HG03280 (cell line): ENCODE measurements around the gene GALNT2.

Experiments
- ATAC-seq: cut with Tn5 transposase; IDR thresholded peaks from one replicate; pipeline ENCODE4 v1.9.1; 2021; ENCODE audit warnings: mild to moderate bottlenecking, moderate library complexity; ENCODE audit not compliant: unreplicated experiment

GALNT2 gene

DNA sequence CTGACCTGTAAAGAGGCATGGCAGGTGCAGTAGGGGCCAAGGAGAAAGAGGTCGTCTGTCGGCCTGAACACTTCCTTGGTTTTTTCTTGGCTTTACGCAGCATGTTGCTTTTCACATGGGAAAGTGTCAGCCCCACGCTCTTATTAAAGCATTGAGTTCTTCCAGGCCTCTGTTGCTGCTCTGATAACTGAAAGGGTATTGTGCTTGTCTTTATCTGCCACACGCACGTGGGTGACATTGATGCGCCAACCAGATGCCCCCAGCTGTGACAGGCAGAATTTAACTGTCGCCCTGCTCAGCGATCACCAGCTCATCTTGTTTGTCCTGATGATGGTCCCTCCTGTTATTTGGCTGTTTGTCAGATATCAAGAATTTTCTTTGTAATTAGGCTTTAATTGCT, 76.5 kb downstream of the GALNT2 start:
- ATAC-seq, result no peak

DNA sequence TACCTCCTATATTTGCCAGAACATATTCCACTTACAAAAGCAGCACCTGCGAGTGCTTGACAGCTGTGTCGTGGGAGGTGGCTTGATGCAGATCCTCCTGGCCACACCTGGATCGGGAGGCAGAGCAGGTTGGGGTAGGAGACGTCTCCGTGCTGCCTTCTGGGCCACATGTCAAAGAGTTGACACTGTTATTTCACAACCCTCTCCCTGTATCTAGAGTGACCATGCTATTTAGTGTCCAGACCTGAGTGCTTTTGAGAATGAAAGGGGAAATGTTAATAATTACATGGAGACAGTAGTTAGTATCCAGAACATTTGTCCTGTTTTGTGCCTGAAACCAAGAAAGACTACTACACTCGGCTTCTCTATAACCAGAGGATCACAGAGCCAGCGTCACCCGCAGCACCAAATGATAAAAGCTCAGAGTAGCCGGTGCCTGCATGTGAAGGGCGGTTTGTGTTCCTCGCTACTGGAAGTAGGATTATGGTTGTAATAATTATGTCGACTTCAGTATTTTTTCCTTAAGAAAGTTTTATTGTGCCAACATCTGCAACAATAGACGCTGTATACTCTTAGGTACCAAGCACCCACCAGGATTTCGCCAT, 77.1 kb downstream of the GALNT2 start:
- ATAC-seq, result no peak

DNA sequence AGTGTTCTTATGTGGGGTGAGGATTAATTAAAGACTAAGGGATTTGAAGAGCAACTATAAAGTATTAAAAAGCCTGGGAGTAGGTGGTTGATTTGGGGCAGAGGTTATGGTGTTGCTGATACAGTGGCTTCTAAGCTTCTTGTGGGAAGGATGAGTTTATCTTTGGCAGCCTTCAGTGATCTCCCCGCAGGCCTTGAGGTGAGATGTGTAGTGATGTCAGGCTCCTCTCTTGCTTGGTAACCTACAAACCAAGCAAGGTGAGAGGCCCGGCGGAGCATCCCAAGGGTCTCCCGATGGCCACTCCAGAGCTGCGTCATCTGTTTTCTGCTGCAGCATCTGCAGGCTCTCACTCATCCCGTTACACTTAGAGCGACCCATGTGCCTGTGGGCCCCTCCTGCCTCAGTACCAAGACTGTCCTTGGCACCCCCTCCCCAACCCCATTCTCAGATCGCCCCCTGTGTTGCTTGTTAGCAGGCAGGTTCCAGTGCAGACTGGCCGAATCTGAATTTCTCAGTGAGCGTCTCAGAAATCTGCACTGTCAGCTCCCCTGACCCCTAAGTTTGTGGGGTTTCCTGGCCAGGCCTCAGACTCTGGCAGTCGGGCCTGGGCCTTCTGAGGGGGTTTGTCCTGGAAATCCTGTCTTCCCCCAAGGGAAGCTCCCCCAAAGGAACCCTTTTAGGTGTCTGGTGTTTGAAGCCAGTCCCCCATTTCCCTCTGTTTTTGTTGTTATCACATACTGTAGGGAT, 77.9 kb downstream of the GALNT2 start:
- ATAC-seq, result no peak

DNA sequence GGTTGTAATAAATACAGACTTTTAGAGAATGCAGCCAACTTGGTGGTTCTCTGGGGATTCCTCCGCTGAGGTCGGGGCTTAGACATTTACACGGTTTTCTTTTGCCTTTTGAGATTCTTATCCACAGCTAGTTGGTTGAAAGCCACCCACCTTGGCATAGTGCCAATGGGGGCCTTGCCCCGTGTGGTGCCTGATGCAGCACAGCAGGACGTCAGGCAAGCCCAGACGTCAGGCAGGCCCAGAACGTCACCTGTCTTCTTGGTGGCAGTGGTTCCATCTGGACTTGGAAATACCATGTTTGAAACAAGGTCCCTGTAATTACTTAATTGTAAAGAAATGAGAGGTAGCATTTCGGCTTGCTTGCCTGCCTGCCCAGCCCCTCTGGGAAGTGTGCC, 78.5 kb downstream of the GALNT2 start:
- ATAC-seq, result no peak

DNA sequence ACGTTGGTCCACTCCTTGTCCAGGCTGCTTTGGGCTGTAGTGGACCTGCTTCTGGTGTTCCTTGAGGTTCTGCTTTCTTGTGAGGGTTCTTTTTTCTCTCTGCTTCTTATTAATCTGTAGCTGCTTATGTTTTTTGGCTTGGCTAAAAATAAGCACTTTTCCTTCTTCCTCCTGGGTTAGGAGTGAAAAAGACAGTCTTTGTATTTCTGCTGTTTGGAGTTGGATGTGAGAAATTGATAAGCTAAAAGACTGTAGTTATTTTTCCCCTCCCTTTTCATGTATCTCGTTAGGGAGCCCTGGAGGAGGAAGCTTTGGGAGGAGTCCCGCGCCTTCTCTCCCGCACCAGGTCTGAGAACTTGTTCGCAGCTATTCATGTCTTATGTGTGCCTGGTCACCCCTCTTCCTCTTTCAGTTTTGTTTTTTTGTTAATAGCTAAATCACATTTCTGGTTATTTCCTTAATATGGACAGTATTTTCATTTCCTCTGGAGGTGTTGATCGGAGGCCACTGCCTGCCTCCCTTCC, 79.0 kb downstream of the GALNT2 start:
- no peak for ATAC-seq

DNA sequence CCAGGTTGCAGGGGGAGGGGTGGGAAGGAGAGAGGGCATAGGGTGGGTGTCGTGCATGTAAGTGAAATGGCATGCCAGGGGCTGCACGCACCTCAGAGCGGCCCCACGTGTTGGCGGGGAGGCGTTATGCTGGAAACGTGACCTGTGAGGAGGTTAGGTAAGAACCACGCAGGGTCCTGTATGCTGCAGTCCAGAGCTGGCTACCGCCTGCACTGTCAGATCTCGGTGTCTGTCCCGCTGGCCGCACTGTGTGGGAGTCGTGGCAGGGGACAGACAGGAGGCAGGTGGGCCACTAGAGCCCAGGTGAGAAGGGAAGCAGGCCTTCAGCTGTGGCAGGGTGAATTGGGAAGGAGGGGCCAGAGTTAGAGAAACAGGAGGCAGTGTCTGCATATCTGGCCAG, 79.7 kb downstream of the GALNT2 start:
- ATAC-seq, result no peak

DNA sequence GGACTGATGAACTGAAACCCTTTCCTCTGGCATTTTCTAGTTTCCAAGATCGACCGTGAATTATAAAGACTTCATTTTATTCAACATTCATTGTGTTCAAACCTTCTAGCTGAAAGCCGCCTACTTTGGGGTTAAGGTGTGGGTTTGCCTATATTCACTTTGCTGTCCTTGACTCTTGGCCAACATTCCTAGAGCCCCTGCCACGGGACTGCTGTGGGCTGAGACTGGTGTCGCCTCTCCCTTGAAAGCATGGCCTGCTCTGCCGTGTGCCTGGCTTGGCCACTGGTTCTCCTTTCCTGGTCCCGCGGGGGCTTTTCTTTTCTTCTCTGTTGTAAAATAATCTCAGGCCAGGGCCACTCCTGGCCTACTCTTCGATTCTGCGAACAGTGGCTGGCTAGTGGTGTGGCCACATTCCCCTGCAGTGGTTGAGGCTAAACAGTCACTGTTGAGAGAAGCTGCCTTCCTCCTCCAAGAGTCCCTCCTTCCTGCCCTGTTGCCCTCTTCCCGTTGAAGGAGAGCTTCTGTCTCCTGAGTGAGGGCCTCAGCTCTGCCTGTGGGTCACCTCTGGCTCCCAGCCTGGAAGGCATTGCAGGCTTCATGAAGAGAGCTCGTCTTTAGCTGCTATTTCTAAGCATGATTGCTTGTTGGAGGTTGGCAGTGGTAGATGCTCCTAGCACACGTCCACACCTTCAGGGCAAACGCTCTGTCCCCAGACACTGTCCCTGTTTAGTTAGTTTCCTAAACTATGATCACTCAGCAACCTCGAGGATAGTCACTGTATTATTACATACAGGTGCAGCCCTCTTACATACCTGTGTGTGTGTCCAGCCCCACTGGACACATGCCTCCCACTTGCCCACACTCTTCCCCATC, 80.5 kb downstream of the GALNT2 start:
- ATAC-seq, result no peak

DNA sequence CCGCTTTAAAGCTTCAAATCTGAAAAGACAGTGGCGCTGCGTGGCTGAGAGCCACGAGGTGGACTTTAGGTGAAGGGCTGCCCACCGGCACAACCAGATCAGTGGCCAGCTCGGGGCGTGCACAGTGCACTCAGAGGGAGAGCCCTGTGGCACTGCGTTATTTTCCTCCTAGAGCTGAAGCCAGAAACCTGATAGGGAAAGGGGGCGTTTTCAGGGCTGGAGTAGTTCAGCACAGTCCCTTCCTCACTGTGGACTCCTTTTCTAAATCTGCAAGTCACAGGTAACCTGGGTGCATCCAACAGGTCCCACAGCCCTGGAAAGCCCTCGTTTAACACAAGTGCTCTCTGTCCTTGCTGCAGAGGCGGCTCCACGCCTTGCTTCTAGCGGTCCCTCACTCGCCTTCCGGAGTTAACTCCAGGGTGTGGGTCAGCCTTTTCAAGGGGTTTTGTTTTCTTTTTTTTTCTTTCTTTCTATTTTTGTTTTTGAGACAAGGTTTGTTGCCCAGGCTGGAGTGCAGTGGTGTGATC, 81.2 kb downstream of the GALNT2 start:
- no peak for ATAC-seq

DNA sequence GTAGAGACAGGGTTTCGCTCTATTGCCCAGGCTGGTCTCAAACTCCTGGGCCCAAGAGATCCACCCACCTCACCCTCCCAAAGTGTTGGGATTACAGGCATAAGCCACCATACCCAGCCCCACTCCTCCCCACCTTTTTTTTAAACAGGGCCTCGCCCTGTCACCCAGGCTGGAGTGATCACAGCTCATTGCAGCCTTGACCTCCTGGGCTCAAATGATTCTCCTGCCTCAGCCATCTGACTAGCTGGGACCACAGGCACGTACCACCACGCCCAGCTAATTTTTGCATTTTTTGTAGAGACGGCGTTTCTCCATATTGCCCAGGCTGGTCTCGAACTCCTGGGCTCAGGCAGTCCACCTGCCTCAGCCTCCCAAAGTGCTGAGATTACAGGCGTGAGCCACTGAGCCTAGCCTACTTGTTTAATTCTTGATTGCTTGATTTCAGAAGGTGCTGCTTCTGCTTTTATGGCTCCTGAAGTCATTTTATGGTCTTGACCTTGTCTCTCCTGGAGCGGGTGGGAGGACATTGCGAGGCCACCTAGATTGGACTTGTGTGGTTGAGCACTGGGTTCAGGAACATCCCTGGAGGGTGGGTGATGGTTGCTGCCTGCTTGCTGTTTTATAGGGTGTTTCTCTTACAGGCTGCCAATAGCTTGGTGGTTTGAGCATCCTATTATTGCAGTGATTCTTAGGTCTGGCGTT, 81.9 kb downstream of the GALNT2 start:
- ATAC-seq, result no peak

DNA sequence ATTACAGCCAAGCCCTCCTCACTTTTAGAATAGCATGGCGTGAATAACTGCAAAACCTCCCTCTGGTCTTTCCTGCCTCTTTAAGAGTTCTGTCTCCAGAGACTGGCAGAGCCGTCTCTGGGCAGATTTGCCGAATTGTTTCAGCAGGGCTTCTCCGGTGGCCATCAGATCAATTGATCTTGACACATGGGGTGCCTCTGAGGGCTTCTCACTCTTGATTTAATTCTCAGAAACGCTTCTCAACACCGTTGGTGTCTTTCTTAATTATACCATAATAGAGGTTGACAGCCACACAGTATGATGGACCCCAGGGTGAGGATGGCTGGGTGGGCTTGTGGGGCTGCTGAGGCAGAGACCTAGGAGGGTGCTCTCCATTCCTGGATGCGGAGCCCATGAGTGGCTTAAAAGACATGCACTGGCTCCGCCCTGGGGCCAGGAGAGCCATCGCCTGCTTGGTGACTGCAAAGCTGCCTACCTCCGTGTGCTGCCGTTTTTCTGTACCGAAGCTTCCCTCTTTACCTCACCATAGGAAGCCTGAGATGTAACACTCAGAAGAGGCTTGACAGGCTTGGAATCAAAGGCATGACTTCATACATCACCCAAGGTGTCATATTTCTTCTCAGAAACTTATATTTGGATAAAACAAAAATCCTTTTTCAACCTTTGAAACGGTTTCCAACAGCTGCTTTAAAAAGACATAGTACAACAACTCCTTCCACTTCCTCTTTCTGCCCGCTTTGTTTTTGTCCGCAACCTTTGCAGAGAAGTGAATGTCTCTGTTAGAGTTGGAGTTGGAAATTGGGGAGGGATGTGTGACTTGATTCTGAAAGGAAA, 82.9 kb downstream of the GALNT2 start:
- peak; percentile 74 for ATAC-seq

DNA sequence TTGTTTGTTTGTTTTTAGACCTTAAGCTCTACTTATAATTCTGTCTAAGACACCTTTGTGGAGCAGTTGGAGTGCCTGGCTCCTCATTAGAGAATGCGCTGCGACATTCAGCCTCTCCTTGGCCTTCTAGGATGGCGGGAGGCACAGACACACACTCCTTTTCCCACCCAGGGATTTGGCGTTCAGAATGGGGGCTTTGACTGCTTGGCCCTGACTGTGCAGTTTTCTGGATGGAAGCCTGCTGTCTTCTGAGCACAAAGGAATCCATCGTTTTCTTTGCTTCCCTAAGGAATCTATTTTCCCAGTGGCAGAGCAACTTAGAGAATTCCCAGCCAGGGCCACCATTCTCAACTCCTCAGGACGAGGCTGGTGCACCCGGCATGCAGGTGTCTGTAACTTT, 83.6 kb downstream of the GALNT2 start:
- ATAC-seq, result peak; percentile 2

DNA sequence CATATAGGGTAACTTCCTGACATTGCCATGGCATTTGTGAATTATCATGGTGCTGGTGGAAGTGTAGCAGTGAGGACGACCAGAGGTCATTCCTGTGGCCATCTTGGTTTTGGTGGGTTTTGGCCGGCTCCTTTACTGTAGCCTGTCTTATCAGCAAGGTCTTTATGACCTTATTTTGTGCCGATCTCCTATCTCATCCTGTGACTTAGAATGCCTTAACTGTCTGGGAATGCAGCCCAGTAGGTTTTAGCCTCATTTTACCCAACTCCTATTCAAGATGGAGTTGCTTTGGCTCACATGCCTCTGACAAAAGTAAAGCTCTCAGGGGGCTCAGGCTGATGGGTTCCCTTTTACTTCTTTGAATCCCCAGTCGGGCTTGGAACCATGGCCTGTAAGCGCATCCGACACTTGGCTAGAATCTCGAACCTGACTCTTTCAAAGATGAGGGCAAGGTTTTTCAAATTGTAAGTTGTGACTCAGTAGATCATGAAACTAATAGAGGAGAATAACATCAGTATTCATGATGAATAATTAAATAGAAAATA, 85.0 kb downstream of the GALNT2 start:
- no peak for ATAC-seq

DNA sequence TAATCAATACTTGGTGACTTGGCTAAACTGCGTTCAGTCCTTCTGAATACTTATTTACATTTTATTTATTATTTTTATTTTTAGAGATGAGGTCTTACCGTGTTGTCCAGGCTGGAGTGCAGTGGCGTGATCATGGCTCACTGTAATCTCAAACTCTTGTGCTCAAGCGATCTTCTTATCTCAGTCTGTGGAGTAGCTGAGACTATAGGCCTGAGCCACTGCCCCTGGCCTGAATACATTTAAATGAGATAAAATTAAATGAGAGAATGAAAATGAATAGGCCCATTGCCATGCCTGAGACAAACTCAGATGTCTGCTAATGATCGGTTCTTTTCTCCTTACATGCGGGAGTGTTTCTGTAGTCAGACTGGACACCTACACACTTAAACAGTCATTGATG, 86.0 kb downstream of the GALNT2 start:
- ATAC-seq, result no peak

DNA sequence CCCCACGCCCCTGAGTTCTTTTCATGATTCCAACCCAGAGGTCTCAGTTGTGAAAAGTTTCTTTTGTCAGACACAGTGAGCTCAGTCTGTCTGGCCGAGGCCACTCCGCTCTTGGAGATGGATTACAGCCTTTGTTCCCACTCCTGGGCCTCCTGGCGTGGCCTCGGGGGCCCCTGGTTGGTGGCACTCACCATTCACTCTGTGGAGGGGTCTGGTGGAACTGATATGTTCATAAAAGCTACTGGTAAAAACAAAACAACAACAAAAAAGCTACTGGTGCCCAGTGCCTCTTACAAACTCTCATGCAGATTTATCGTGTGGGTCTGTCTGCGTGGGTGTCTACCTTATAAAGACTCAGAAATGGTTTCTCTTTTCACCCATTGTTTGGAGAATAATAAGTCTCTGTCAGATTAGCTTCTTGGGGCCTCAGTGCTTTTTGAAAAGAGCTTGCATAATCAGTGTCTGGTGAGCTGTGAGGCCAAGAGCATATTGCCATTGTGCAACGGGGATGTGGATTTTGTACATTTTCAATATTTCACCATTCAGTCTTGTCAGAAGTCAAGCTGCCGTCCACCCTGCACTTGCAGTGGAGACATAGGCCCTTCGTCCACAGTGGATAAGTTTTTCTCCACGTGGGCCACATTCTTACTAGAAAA, 86.7 kb downstream of the GALNT2 start:
- ATAC-seq, result no peak

DNA sequence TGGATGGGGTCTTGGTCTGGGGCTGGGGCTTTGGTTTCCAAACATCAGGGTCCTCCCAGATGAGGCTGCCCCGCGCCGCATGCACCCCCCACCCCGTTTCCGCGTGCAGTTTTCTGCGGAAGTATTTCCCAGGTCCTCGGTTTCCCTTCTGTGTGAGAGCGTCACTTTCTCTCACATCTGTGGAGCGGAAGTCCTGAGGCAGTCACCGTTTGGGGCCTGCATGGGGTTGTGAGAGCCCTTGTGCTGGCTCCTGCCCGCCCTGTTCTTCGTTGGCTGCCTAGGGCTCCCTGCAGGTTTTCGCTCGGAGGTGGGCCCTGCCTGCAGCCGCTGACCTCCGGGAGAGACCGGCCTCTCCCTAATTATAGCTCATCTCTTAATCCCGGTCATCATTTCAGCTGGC, 88.0 kb downstream of the GALNT2 start:
- no peak for ATAC-seq

DNA sequence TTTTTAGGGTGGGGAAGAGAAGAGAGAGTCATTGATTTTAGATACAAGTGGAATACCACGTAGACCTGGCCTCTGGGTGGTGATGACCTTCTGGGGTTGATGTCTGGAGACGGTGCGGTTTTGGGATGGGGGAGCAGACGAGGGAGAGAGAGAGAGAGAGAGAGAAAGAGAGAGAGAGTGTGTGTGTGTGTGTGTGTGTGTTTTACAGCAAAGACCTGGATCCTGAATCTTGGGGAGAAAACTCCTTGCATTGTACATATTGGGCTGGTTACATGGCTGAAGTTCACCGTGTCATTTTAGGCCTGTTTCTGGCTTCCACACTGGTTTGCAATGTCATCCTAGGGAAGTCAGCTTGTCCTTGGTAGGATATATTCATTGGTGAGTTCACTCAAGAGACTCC, 89.0 kb downstream of the GALNT2 start:
- no peak for ATAC-seq

DNA sequence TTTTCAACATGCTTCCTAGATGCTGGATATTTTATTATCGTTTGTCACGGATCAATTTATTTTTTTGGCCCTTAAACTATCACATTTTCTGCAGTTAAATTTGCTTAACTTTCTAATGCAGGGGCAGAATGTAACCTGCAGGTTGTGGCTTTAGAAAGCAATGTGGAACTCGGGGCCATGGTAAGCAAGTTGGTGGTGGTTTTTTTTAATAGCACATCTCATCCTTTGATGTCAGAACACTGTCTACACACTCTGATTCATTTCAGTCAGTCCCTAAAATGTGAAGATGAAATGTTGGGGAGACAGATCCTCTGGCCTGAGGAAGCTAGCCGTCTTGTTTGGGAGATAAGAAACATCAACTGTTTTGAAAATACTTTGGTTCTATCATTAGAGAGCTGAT, 89.5 kb downstream of the GALNT2 start:
- ATAC-seq, result no peak

DNA sequence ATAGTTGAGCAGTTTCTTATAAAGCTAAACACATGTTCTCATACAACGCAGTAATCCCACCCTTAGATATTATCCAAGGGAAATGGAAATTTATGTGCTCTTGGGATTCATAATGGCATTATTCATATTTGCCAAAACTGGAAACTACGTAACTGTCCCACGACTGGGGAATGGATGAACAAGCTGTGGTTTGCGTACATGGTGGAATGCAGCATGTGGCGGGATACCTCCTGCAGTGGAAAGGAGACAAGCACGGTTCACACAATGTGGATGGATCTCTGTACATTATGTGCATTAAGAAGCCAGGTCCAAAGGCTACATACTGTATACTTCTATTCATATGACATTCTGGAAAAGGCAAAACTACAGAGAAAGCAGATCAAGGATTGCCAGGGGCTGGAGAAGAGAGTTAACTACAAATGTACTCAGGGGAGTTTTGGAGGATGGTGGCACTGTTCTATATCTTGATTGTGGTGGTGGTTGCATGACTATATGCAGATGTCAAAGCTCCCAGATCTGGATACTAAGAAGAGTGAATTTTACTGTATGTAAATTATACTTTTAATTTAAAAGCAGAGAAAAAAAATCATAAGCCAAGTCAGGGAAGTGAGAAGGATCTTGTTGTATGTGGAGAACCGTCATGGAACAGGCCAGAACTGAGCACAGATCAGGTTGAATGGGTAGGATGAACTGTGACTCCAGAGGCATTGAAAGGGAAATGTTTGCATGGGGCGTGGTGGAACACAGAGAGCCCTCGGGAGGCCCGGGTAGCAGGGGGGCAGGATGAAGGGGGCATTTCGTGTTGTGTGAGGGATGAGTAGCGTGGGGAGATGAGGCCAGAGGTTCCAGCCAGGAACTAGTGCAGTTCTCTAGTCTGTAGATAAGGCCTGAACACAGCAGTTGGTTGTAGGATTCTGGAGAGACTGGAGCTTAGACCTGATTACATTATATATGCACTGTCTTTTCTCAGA, 90.7 kb downstream of the GALNT2 start:
- no peak for ATAC-seq
